Osteoblast (primary cell): Measurements from ENCODE around the gene HNRNPC. TPM values are rescaled to one million over a fixed set of nuclear protein-coding genes. Genes with fewer than 3 reads are reported as not detected.
"Not testable (repeated sequence)": the region's sequence is repeated elsewhere in the genome, so short reads cannot be mapped to it uniquely, and the experiment has no call there.

Experiments
- DNase-seq: peaks from one replicate; pipeline ENCODE4 v3.0.0; 2011; ENCODE audit warnings: low spot score, mixed read lengths; ENCODE audit not compliant: insufficient read length; ENCODE audit errors: missing footprints
- H2AFZ ChIP-seq: 2 replicates; pipeline ENCODE4 v1.6.0; 2011; ENCODE audit warnings: mild to moderate bottlenecking, low read length
- H3K27ac ChIP-seq: 2 replicates; pipeline ENCODE4 v1.5.1; 2011; ENCODE audit warnings: mild to moderate bottlenecking, low read depth, low read length, moderate library complexity
- H3K27me3 ChIP-seq: 2 replicates; pipeline ENCODE4 v1.6.0; 2012; ENCODE audit warnings: mild to moderate bottlenecking, control low read depth, inconsistent platforms, low read length, moderate library complexity; ENCODE audit not compliant: insufficient read depth
- H3K36me3 ChIP-seq: 2 replicates; pipeline ENCODE4 v1.5.1; 2011; ENCODE audit warnings: mild to moderate bottlenecking, low read length, control low read depth, moderate library complexity; ENCODE audit not compliant: insufficient read depth
- H3K4me1 ChIP-seq: 2 replicates; pipeline ENCODE4 v1.5.1; 2011; ENCODE audit warnings: mild to moderate bottlenecking, low read length, control low read depth, moderate library complexity; ENCODE audit not compliant: insufficient read depth
- H3K4me2 ChIP-seq: 2 replicates; pipeline ENCODE4 v1.6.0; 2011; ENCODE audit warnings: mild to moderate bottlenecking, low read length; ENCODE audit not compliant: insufficient read depth
- H3K4me3 ChIP-seq: fragments of 200-600 bp; sonication (generic); 3 replicates; pipeline ENCODE4 v1.5.1; 2012; ENCODE audit warnings: mild to moderate bottlenecking, low read length, inconsistent platforms; ENCODE audit not compliant: insufficient read depth
- H3K79me2 ChIP-seq: 2 replicates; pipeline ENCODE4 v1.6.0; 2012; ENCODE audit warnings: mild to moderate bottlenecking, low read length, control low read depth, inconsistent platforms; ENCODE audit not compliant: insufficient read depth
- H3K9me3 ChIP-seq: 2 replicates; pipeline ENCODE4 v1.5.1; 2011; ENCODE audit warnings: low read depth, low read length, control low read depth
- H4K20me1 ChIP-seq: 2 replicates; pipeline ENCODE4 v1.6.0; 2012; ENCODE audit warnings: mild to moderate bottlenecking, low read length, control low read depth; ENCODE audit not compliant: insufficient read depth
- CTCF ChIP-seq: IDR thresholded peaks from 2 replicates; pipeline ENCODE4 v1.5.1; 2011; ENCODE audit warnings: mild to moderate bottlenecking, low read depth, low read length, moderate library complexity; ENCODE audit errors: extremely low read depth
- total RNA-seq: library from RNA; depleted of rRNA; stranded (reverse); fragments of >200 nt; gene quantifications from 2 replicates; pipeline ENCODE4 v1.2.3, GENCODE V29; 2012

The HNRNPC gene
- total RNA-seq, 1 donor, result 446 TPM

GRCh38 chr14:21299562-21300130 lies 30.4 kb upstream of the HNRNPC start:
- H3K4me3 ChIP-seq, result no peak overlapping the region
- no peak for TF ChIP-seq CTCF
- no peaks in the 10 kb centered on the region for H3K9me3 ChIP-seq
- H3K36me3 ChIP-seq, result no peaks in the 10 kb centered on the region
- no peak overlapping the region for H3K27ac ChIP-seq
- H2AFZ ChIP-seq, result no peak overlapping the region
- peaks cover 19% of the 10 kb centered on the region for H3K27me3 ChIP-seq
- no peaks in the 10 kb centered on the region for H3K79me2 ChIP-seq
- H3K4me2 ChIP-seq, result no peak overlapping the region
- H3K4me1 ChIP-seq, result peaks cover 2% of the 10 kb centered on the region
- H4K20me1 ChIP-seq, result no peaks in the 10 kb centered on the region
- no peak for DNase-seq

GRCh38 chr14:21298358-21298757 lies 29.1 kb upstream of the HNRNPC start:
- H3K4me2 ChIP-seq, result no peak overlapping the region
- no peak for DNase-seq
- no peaks in the 10 kb centered on the region for H4K20me1 ChIP-seq
- no peak overlapping the region for H3K27ac ChIP-seq
- H3K4me1 ChIP-seq, result peaks cover 2% of the 10 kb centered on the region
- peaks cover 19% of the 10 kb centered on the region for H3K27me3 ChIP-seq
- no peak overlapping the region for H2AFZ ChIP-seq
- H3K9me3 ChIP-seq, result no peaks in the 10 kb centered on the region
- no peaks in the 10 kb centered on the region for H3K79me2 ChIP-seq
- no peak overlapping the region for H3K4me3 ChIP-seq
- H3K36me3 ChIP-seq, result no peaks in the 10 kb centered on the region
- no peak for TF ChIP-seq CTCF

- not testable (repeated sequence) for H3K27me3 ChIP-seq, H3K4me1 ChIP-seq, H4K20me1 ChIP-seq, H2AFZ ChIP-seq, H3K36me3 ChIP-seq, DNase-seq, H3K4me2 ChIP-seq, H3K79me2 ChIP-seq, H3K9me3 ChIP-seq, H3K27ac ChIP-seq, H3K4me3 ChIP-seq
Observed at GRCh38 chr14:21294026-21294425, 24.8 kb upstream of the HNRNPC start.

GRCh38 chr14:21287168-21287567 lies 17.9 kb upstream of the HNRNPC start:
- Histone ChIP-seq H3K9me3 (no peaks in the 10 kb centered on the region), H3K4me3 (no peak overlapping the region), H4K20me1 (no peaks in the 10 kb centered on the region), H3K27me3 (no peaks in the 10 kb centered on the region), H3K36me3 (no peaks in the 10 kb centered on the region), H3K79me2 (no peaks in the 10 kb centered on the region), H3K27ac (no peak overlapping the region), H3K4me1 (no peaks in the 10 kb centered on the region), H2AFZ (no peak overlapping the region), H3K4me2 (no peak overlapping the region)
- TF ChIP-seq CTCF, result no peak
- no peak for DNase-seq

- H4K20me1 ChIP-seq, H3K4me2 ChIP-seq, H3K4me1 ChIP-seq, H3K36me3 ChIP-seq, DNase-seq, H3K27ac ChIP-seq, H3K27me3 ChIP-seq, H3K79me2 ChIP-seq, H3K4me3 ChIP-seq, H3K9me3 ChIP-seq, H2AFZ ChIP-seq: not testable (repeated sequence)
Observed at GRCh38 chr14:21286516-21286915, 17.3 kb upstream of the HNRNPC start.

- not testable (repeated sequence) for H3K27me3 ChIP-seq, H3K4me1 ChIP-seq, DNase-seq, H3K9me3 ChIP-seq, H3K36me3 ChIP-seq, H3K79me2 ChIP-seq, H4K20me1 ChIP-seq, H3K4me2 ChIP-seq, H2AFZ ChIP-seq, H3K27ac ChIP-seq, H3K4me3 ChIP-seq
Observed at GRCh38 chr14:21281917-21282316, 12.7 kb upstream of the HNRNPC start.
